ENCODE measurements around the gene CSPG4. TPM values are rescaled to one million over a fixed set of nuclear protein-coding genes. Genes with fewer than 3 reads are reported as not detected.

CSPG4 gene
- total and polyA plus RNA-seq, 2 of the 13 experiments (the other 11 are each of a cell fraction or from before 2014, with no cell fraction given): 0.01 to 0.04 TPM

DNA sequence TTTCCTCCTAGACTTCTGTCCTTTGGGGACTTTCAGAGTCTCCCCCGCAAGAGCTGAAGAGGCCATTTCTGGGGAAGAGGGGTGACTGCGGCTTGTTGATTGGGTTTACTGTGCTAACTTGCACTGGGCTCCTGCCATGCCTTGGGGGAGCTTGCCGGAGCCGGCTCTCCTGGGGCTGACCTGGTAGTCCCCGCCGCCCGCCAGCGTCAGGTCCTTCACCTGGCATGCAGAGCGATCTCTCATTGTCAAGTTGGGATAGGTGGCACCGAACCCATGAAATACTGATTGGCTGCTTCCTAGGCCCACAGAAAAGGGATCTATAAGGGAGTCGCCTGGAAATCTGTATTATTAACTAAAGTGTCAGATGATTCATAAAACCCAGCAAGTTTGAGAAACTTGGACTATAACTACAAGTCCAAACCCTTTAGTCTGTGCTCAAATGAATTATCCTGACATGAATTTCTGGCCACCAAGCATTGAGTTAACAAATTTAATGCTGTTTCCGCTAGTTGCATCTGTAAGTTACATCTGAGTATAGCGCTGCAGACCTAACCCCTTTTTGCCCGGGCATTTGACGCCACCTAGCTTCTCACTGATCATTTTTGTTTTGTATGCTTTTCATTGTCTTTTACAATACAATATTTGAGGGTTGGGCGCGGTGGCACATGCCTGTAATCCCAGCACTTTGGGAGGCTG lies 72.0 kb downstream of the CSPG4 start (continued):
- TF ChIP-seq ZNF737 (CRISPR knock-in tag; IDR thresholded peaks at IDR 0.05; ENCODE audit: borderline replicate concordance) (no peak), EZH2 (conservative IDR thresholded peaks at IDR 0.05; ENCODE audit: low read depth, low read length) (no peak), ASH2L (IDR thresholded peaks at IDR 0.05; ENCODE audit: insufficient read length, low read depth, low read length) (peak; percentile 10), ZNF30 (CRISPR knock-in tag; IDR thresholded peaks at IDR 0.05) (no peak), ZNF777 (CRISPR knock-in tag; IDR thresholded peaks at IDR 0.05) (no peak), ZNF878 (CRISPR knock-in tag; IDR thresholded peaks at IDR 0.05) (no peak), NCOA1 (CRISPR knock-in tag; IDR thresholded peaks at IDR 0.05) (0 out of 2 replicates have a peak, but pooled peaks have one; percentile 9), ZFX (CRISPR knock-in tag; IDR thresholded peaks at IDR 0.05; ENCODE audit: low read depth) (no peak), TIGD3 (CRISPR knock-in tag; IDR thresholded peaks at IDR 0.05; ENCODE audit: borderline replicate concordance) (no peak), IKZF4 (CRISPR knock-in tag; IDR thresholded peaks at IDR 0.05; ENCODE audit: borderline replicate concordance, low read depth, not compliant biosample characterization) (no peak), ZNF432 (CRISPR knock-in tag; IDR thresholded peaks at IDR 0.05; ENCODE audit: borderline replicate concordance) (no peak), CBFB (CRISPR knock-in tag; IDR thresholded peaks at IDR 0.05) (no peak), ZNF343 (CRISPR knock-in tag; IDR thresholded peaks at IDR 0.05) (no peak), NFE2L1 (CRISPR knock-in tag; IDR thresholded peaks at IDR 0.05; ENCODE audit: borderline replicate concordance) (no peak), ZNF513 (CRISPR knock-in tag; conservative IDR thresholded peaks at IDR 0.05) (no peak), SCMH1 (CRISPR knock-in tag; IDR thresholded peaks at IDR 0.05; ENCODE audit: borderline replicate concordance) (no peak), ARID4A (CRISPR knock-in tag; IDR thresholded peaks at IDR 0.05; ENCODE audit: borderline replicate concordance) (no peak), KAT7 (CRISPR knock-in tag; IDR thresholded peaks at IDR 0.05; ENCODE audit: borderline replicate concordance) (no peak), AKAP8 (CRISPR knock-in tag; IDR thresholded peaks at IDR 0.05) (no peak), ZNF274 (CRISPR knock-in tag; IDR thresholded peaks at IDR 0.05) (no peak), ARNTL (CRISPR knock-in tag; IDR thresholded peaks at IDR 0.05) (no peak)
- TF ChIP-seq, protein P1, sequence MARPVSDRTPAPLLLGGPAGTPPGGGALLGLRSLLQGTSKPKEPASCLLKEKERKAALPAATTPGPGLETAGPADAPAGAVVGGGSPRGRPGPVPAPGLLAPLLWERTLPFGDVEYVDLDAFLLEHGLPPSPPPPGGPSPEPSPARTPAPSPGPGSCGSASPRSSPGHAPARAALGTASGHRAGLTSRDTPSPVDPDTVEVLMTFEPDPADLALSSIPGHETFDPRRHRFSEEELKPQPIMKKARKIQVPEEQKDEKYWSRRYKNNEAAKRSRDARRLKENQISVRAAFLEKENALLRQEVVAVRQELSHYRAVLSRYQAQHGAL (CRISPR knock-in tag; IDR thresholded peaks at IDR 0.05; ENCODE audit: not compliant biosample characterization): no peak

Measured in HepG2 (cell line).